ENCODE measurements around the gene MCF2L. TPM values are rescaled to one million over a fixed set of nuclear protein-coding genes. Genes with fewer than 3 reads are reported as not detected.

The MCF2L gene
- polyA plus RNA-seq, 2 of the 4 experiments (the other 2 are of a cell fraction), result 0.36 to 0.92 TPM

DNA sequence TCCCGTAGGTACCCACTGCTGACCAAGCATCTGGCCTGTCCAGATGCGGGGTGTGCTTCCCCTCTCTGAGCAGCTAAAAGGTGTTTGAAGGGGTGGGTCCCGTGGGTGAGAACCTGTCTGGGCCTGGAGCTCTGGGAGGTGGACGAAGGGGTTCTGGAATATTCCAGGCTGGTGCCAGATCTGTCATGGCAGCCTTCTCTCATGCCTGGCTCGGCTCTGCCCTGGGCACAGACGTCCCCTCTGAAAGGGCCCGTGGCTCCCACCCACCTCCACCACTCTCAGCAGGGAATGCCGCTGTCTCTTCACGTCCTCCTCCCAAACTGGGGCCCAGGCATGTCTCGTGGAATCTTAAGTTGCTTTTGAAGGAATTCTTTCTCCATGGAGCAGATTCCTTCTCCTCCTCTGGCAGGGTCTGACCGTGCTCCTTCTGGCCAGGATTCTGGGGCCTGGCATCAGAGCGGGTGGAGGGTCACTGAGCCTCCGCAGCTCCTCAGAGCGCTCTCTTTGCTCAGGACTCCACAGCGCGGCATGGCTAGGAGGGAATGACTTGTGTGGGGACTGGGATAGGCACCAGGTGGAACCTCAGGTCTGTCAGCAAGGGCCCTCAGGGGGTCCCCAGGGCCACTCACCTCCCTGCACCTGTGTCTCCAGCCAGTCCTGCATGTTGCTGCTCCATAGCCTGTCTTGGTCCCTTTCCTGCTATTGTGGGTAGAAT lies 5.9 kb upstream of the MCF2L start:
- 60% methylated on average over 10 of the region's 16 CpGs for WGBS (ENCODE audit: missing lambda C conversion rate)
- POLR2A ChIA-PET, result no interaction called here
- TF ChIP-seq FOSL2 (IDR thresholded peaks at IDR 0.05), result no peak
- no peak for TF ChIP-seq FOSL2 (CRISPR knock-in tag; IDR thresholded peaks at IDR 0.05)
- TF ChIP-seq NR3C1 (IDR thresholded peaks at IDR 0.05), result no peak
- no peak overlapping the region for H3K4me3 ChIP-seq
- CTCF ChIA-PET, result interaction anchor here (1.2 to 1.3 kb wide), 2 partner anchors 10 to 14 kb away, joined by 3 to 5 read pairs; no protein-coding TSS in a partner anchor
- no peak overlapping the region for H3K4me2 ChIP-seq
- no peaks in the 10 kb centered on the region for H3K9me3 ChIP-seq
- no peak overlapping the region for H3K27ac ChIP-seq
- FAIRE-seq, result no peak
- no peak for ATAC-seq
- no peak for DNase-seq (ENCODE audit: low read depth in 1 of 2, low spot score in 1 of 2)
- H3K4me1 ChIP-seq, result no peaks in the 10 kb centered on the region

- H3K4me1 ChIP-seq, result no peaks in the 10 kb centered on the region
- ChIA-PET CTCF (interaction anchor here (1.2 kb wide), 1 partner anchor 13 kb away, joined by 3 read pairs; no protein-coding TSS in a partner anchor), POLR2A (no interaction called here)
- H3K4me2 ChIP-seq, result no peak overlapping the region
- H3K4me3 ChIP-seq, result no peak overlapping the region
- no peaks in the 10 kb centered on the region for H3K9me3 ChIP-seq
- 65% methylated on average over 5 of the region's 11 CpGs for WGBS (ENCODE audit: missing lambda C conversion rate)
- ATAC-seq (no peak), FAIRE-seq (no peak), DNase-seq (ENCODE audit: low read depth in 1 of 2, low spot score in 1 of 2) (no peak)
- TF ChIP-seq CHD4 (IDR thresholded peaks at IDR 0.05; ENCODE audit: borderline replicate concordance) (no peak), HOXB5 (CRISPR knock-in tag; IDR thresholded peaks at IDR 0.05) (no peak), EHF (CRISPR knock-in tag; IDR thresholded peaks at IDR 0.05) (no peak), MYC (IDR thresholded peaks at IDR 0.05; ENCODE audit: borderline replicate concordance, low read length) (no peak), POLR2AphosphoS2 (conservative IDR thresholded peaks at IDR 0.05; ENCODE audit: low read length) (no peak), HDAC2 (IDR thresholded peaks at IDR 0.05) (no peak), CBX8 (IDR thresholded peaks at IDR 0.05) (no peak), RCOR1 (IDR thresholded peaks at IDR 0.05; ENCODE audit: low read depth, low read length) (no peak), SMC3 (IDR thresholded peaks at IDR 0.05) (no peak), HMGXB4 (CRISPR knock-in tag; IDR thresholded peaks at IDR 0.05; ENCODE audit: borderline replicate concordance) (no peak), FOSB (CRISPR knock-in tag; IDR thresholded peaks at IDR 0.05) (no peak), HES2 (IDR thresholded peaks at IDR 0.05) (no peak), KDM1A (IDR thresholded peaks at IDR 0.05; ENCODE audit: low read depth) (no peak)
- no peak overlapping the region for H3K27ac ChIP-seq
Observed at GRCh38 chr13:112963641-112964040, 5.4 kb upstream of the MCF2L start.

DNA sequence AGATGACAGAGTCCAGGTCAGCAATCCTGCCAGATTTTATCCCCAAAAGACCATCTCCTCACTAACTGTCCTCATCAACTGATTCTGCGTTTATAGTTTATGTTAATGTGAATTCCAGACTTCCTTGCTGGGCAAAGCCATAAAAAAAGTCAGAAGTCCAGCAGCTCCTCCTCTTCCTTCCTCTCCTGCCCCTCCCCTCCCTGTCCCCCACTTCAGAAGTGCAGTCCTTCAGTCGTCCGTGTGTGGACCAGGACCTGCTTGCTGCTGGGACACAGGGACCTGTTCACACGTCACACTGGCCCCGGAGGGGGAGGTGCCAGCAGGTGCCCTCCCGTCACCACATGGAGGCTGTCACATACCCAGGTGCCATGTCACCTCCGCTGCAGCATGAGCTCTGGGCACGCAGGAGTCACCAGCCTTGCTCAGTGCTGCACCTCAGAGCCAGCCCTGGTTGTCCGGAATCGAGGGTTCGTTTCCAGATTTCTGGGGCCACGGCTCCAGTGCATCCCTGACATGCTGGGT lies 4.0 kb upstream of the MCF2L start:
- Histone ChIP-seq H3K4me1 (no peaks in the 10 kb centered on the region), H3K9me3 (no peaks in the 10 kb centered on the region), H3K4me2 (no peak overlapping the region), H3K27ac (no peak overlapping the region), H3K4me3 (no peak overlapping the region)
- DNase-seq (ENCODE audit: low read depth in 1 of 2, low spot score in 1 of 2), result no peak
- ATAC-seq, result no peak
- ChIA-PET CTCF (interaction anchor here (1.4 kb wide), 1 partner anchor 65 kb away, joined by 4 read pairs; no protein-coding TSS in a partner anchor), POLR2A (no interaction called here)
- TF ChIP-seq JUNB (IDR thresholded peaks at IDR 0.05) (no peak), EHMT2 (IDR thresholded peaks at IDR 0.05; ENCODE audit: low read depth) (no peak), KDM5A (IDR thresholded peaks at IDR 0.05) (no peak), BHLHE40 (IDR thresholded peaks at IDR 0.05; ENCODE audit: low read depth, low read length) (no peak)
- WGBS (ENCODE audit: missing lambda C conversion rate), result 44% methylated on average over 7 of the region's 12 CpGs
- FAIRE-seq, result no peak

All from A549 (cell line).